Uterus (tissue), 2 donors: ENCODE results near the gene ATP4B.

ENCODE experiments used
- CTCF ChIP-seq, 4 experiments: fragments of 200-600 bp in 2 of 4; fragments of 450-650 bp in 2 of 4; sonication (generic) in 2 of 4; IDR thresholded peaks; one replicate each; pipeline ENCODE4 v1.5.1; 2016 to 2019; ENCODE audit warnings: antibody characterized with exemption in 4 of 4, mild to moderate bottlenecking in 2 of 4, moderate library complexity in 1 of 4
- POLR2A ChIP-seq, 2 donors: fragments of 450-650 bp; IDR thresholded peaks; one replicate each; pipeline ENCODE4 v1.6.1; 2016; ENCODE audit warnings: antibody characterized with exemption in 2 of 2, mild to moderate bottlenecking in 1 of 2, moderate library complexity in 1 of 2

- TF ChIP-seq CTCF (IDR thresholded peaks at IDR 0.05) (no peak), POLR2A (IDR thresholded peaks at IDR 0.05) (no peak)
Observed at GRCh38 chr13:113638806-113639205, 19.2 kb downstream of the ATP4B start.
